ENCODE data around the gene SLC50A1.

Gene SLC50A1

DNA sequence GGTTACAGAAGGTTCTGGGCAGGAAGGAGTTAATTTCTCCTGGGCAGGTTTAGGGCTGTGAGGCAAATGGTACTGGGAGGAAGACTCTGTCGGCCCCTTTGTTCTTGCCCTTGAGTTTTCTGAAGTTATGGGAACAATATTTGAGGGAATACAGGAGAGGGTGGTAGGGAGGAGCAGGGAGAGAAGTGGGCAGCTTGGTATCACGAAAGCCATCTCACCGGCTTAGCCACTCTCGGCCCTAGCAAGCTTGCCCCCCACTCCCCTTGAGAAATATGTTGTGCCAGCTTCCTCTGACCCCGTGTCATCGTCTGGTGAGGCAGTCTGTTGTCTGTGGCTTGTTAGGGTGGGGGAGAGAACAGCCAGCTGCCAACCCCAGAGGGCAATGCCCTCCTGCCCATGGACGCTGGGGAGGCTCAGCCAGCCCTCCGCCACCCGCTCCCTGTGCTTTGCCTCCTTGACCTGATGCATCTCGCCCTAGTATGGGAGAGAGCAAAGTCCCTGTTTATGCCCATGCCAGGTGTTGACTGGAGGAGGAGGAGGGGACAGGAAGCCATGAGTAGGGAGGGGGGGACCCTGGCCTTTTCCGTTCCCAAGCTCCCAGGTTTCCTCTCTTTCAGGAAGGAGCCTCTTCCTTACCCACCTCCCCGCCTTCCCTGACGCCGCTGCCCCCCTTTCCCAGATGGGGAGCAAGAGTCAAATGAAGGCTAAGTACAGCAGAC lies 6.7 kb upstream of the SLC50A1 start:
- Mint-ChIP-seq H3K4me1 (peaks cover 84% of the 10 kb centered on the region), H3K36me3 (ENCODE audit: low read depth) (peaks cover 24% of the 10 kb centered on the region), H3K27ac (peak overlapping the region; percentile 80), H3K4me3 (peak overlapping the region; percentile 93), H3K9me3 (no peaks in the 10 kb centered on the region), H3K27me3 (ENCODE audit: low read depth, poor library complexity) (peaks cover 24% of the 10 kb centered on the region)
- DNase-seq = no peak
- TF ChIP-seq, protein P1, sequence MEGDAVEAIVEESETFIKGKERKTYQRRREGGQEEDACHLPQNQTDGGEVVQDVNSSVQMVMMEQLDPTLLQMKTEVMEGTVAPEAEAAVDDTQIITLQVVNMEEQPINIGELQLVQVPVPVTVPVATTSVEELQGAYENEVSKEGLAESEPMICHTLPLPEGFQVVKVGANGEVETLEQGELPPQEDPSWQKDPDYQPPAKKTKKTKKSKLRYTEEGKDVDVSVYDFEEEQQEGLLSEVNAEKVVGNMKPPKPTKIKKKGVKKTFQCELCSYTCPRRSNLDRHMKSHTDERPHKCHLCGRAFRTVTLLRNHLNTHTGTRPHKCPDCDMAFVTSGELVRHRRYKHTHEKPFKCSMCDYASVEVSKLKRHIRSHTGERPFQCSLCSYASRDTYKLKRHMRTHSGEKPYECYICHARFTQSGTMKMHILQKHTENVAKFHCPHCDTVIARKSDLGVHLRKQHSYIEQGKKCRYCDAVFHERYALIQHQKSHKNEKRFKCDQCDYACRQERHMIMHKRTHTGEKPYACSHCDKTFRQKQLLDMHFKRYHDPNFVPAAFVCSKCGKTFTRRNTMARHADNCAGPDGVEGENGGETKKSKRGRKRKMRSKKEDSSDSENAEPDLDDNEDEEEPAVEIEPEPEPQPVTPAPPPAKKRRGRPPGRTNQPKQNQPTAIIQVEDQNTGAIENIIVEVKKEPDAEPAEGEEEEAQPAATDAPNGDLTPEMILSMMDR (IDR thresholded peaks at IDR 0.05) = no peak

DNA sequence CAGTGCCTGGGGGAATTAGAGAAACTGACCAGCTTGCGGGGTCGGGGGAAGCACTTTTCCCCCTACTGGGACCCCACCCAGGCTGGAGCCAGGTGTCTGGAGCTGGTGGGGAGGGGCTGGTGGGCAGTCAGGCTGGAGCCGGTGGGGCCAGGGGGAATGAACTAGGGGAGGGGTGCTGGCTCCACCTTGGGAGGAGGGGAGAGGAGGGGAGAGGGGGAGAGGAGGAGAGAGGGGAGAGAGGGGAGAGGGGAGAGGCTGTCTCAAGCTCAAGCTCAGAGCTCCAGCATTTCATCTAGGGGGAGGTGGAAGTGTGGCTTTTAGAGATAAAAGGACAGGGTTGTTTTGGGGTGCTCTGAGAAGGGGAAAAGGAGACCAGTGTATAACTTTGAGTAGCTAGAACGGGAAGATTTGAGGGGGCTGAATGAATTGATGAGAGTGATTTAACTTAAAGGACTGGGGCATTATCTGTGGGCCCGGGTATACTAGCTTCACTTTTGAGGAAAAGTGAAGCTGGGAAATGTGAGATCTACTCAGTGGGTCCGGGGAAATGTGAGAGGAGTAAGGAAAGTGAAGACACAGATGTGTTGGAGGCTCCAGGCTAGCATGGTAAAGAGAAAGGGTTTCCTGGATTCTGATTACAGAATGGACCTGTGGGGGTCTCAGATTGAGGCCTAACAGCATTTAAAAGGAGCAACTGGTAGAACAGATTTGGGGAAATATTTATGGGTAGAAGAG lies 5.2 kb upstream of the SLC50A1 start:
- H3K27ac Mint-ChIP-seq = peak overlapping the region; percentile 58
- peak; percentile 30 for DNase-seq
- H3K27me3 Mint-ChIP-seq (ENCODE audit: low read depth, poor library complexity) = peaks cover 14% of the 10 kb centered on the region
- H3K4me3 Mint-ChIP-seq = peak overlapping the region; percentile 93
- TF ChIP-seq, protein P1 (IDR thresholded peaks at IDR 0.05) = no peak
- H3K36me3 Mint-ChIP-seq (ENCODE audit: low read depth) = peaks cover 28% of the 10 kb centered on the region
- H3K4me1 Mint-ChIP-seq = peaks cover 86% of the 10 kb centered on the region
- H3K9me3 Mint-ChIP-seq = no peaks in the 10 kb centered on the region

GRCh38 chr1:155131285-155131684 lies 4.4 kb upstream of the SLC50A1 start:
- Mint-ChIP-seq H3K4me1 (peaks cover 89% of the 10 kb centered on the region), H3K27ac (no peak overlapping the region), H3K27me3 (ENCODE audit: low read depth, poor library complexity) (peaks cover 11% of the 10 kb centered on the region), H3K36me3 (ENCODE audit: low read depth) (peaks cover 28% of the 10 kb centered on the region), H3K9me3 (no peaks in the 10 kb centered on the region), H3K4me3 (peak overlapping the region; percentile 93)
- TF ChIP-seq, protein P1 (IDR thresholded peaks at IDR 0.05) = no peak
- DNase-seq = no peak

DNA sequence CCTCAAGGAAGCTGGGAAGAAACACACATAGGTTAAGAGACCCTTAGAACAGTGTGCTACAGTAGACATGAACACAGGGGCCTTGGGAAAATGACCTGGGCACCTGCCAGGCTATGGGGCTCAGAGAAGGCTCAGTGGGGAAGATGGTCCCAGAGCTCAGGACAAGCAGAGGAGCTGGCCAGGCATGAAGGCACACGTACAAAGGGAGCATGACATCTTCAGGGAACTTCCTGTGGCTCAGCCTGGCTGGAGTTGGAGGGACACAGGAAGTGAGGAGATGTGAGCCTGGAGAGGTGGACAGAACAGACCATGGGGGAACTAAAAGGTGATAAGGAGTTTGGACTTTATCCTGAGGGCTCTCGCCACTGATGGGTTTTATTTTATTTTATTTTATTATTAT lies 3.8 kb upstream of the SLC50A1 start:
- H3K36me3 Mint-ChIP-seq (ENCODE audit: low read depth) = peaks cover 28% of the 10 kb centered on the region
- H3K27me3 Mint-ChIP-seq (ENCODE audit: low read depth, poor library complexity) = peaks cover 11% of the 10 kb centered on the region
- H3K4me1 Mint-ChIP-seq = peaks cover 89% of the 10 kb centered on the region

DNA sequence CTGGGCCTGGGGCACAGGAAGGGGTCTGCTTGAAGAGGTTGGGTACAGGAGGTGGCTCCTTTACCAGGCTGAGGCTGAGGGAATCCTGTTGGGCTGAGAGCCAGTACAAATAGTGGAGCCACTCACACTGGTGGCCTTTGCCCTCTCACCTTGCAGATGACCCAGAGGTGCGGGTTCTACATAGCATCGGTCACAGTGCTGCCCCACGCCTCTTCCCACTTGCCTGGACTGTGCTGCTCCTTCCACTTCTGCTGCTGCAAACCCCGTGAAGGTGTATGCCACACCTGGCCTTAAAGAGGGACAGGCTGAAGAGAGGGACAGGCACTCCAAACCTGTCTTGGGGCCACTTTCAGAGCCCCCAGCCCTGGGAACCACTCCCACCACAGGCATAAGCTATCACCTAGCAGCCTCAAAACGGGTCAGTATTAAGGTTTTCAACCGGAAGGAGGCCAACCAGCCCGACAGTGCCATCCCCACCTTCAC lies 1.8 kb upstream of the SLC50A1 start:
- Mint-ChIP-seq H3K27me3 (ENCODE audit: low read depth, poor library complexity) (peaks cover 4% of the 10 kb centered on the region), H3K27ac (no peak overlapping the region), H3K4me3 (no peak overlapping the region), H3K36me3 (ENCODE audit: low read depth) (peaks cover 42% of the 10 kb centered on the region), H3K9me3 (no peaks in the 10 kb centered on the region), H3K4me1 (peaks cover 92% of the 10 kb centered on the region)
- TF ChIP-seq, protein P1 (IDR thresholded peaks at IDR 0.05) = no peak
- no peak for DNase-seq

More for the DNA sequence above, 3.8 kb upstream of the SLC50A1 start:
- H3K4me3 Mint-ChIP-seq = peak overlapping the region; percentile 93
- DNase-seq = no peak
- peak overlapping the region; percentile 43 for H3K27ac Mint-ChIP-seq
- TF ChIP-seq, protein P1 (IDR thresholded peaks at IDR 0.05) = no peak
- H3K9me3 Mint-ChIP-seq = no peaks in the 10 kb centered on the region
